ENCODE measurements around the gene OSBPL10.

- no peak for TF ChIP-seq CTCF (IDR thresholded peaks at IDR 0.05)
- no peak for TF ChIP-seq POLR2A (IDR thresholded peaks at IDR 0.05)
Observed at GRCh38 chr3:31934018-31934417, 47.0 kb downstream of the OSBPL10 start.

Measured in lower leg skin (tissue), 3 donors.